ENCODE results near the gene GSE1.

- TF ChIP-seq, protein P1, sequence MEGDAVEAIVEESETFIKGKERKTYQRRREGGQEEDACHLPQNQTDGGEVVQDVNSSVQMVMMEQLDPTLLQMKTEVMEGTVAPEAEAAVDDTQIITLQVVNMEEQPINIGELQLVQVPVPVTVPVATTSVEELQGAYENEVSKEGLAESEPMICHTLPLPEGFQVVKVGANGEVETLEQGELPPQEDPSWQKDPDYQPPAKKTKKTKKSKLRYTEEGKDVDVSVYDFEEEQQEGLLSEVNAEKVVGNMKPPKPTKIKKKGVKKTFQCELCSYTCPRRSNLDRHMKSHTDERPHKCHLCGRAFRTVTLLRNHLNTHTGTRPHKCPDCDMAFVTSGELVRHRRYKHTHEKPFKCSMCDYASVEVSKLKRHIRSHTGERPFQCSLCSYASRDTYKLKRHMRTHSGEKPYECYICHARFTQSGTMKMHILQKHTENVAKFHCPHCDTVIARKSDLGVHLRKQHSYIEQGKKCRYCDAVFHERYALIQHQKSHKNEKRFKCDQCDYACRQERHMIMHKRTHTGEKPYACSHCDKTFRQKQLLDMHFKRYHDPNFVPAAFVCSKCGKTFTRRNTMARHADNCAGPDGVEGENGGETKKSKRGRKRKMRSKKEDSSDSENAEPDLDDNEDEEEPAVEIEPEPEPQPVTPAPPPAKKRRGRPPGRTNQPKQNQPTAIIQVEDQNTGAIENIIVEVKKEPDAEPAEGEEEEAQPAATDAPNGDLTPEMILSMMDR (conservative IDR thresholded peaks at IDR 0.05) = no peak
- no peak for TF ChIP-seq ZFX (IDR thresholded peaks at IDR 0.05)
Measured at GRCh38 chr16:85673529-85674417, 60.7 kb downstream of the GSE1 start.

All from C4-2B (cell line).